Measurements from ENCODE around the gene DPM2. TPM values are rescaled to one million over a fixed set of nuclear protein-coding genes. Genes with fewer than 3 reads are reported as not detected.

Gene DPM2
- total RNA-seq, 1 experiment from 2014 or later = 56.1 TPM

DNA sequence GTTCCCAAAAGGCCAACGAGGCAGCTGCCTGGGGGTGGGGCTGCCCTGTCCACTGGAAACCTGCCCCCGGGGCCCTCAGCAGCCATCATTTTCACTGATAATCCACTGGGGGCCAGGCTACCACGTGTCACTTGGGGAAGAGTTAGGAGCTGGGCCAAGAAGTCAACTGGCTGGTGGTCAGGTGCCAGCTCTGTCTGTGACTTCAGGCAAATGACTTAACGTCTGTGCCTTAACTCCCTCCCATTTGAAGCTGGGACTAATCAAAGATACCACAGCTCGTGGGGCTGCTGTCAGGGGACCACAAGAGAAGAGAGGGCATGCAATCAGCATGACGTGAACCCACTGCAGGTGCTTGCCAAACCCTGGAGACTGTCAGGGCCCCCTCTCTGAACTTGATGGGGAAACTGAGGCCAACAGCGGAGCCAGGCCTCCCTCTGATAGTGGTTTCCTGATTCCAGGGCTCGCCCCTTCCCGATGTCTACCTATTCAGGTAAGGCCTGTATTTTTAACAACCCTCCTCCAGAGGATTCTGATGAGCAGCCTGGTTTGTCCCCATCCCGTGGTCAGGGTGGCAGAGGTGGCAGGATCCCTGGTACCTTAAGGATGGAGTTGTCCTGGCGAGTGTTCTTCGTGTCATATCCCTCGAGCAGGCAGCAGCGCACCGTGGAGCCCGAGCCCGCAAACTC is 12.3 kb upstream of the DPM2 start (continued):
- TF ChIP-seq ZNF512 (CRISPR knock-in tag; IDR thresholded peaks at IDR 0.05; ENCODE audit: borderline replicate concordance) = no peak

- Mint-ChIP-seq H3K27ac (peak overlapping the region; percentile 17; the same call in 1 of the 2 replicates), H3K36me3 (peaks cover 5% of the 10 kb centered on the region; the same call in 1 of the 2 replicates), H3K27me3 (ENCODE audit: low read depth) (no peaks in the 10 kb centered on the region), H3K4me3 (no peak overlapping the region), H3K9me3 (no peaks in the 10 kb centered on the region), H3K4me1 (peaks cover 6% of the 10 kb centered on the region)
- no peak for DNase-seq (ENCODE audit: low spot score)
- CTCF ChIA-PET = interaction anchor here (0.5 to 1.8 kb wide), 3 partner anchors 86 to 170 kb away, joined by 3 to 5 read pairs (median 4); no protein-coding TSS in a partner anchor
- POLR2A ChIA-PET = no interaction called here
- TF ChIP-seq KAT7 (CRISPR knock-in tag; IDR thresholded peaks at IDR 0.05; ENCODE audit: borderline replicate concordance) = no peak
- TF ChIP-seq PRRX2 (CRISPR knock-in tag; IDR thresholded peaks at IDR 0.05) = no peak
- TF ChIP-seq GABPB1 (CRISPR knock-in tag; IDR thresholded peaks at IDR 0.05) = no peak
- TF ChIP-seq, protein P1, sequence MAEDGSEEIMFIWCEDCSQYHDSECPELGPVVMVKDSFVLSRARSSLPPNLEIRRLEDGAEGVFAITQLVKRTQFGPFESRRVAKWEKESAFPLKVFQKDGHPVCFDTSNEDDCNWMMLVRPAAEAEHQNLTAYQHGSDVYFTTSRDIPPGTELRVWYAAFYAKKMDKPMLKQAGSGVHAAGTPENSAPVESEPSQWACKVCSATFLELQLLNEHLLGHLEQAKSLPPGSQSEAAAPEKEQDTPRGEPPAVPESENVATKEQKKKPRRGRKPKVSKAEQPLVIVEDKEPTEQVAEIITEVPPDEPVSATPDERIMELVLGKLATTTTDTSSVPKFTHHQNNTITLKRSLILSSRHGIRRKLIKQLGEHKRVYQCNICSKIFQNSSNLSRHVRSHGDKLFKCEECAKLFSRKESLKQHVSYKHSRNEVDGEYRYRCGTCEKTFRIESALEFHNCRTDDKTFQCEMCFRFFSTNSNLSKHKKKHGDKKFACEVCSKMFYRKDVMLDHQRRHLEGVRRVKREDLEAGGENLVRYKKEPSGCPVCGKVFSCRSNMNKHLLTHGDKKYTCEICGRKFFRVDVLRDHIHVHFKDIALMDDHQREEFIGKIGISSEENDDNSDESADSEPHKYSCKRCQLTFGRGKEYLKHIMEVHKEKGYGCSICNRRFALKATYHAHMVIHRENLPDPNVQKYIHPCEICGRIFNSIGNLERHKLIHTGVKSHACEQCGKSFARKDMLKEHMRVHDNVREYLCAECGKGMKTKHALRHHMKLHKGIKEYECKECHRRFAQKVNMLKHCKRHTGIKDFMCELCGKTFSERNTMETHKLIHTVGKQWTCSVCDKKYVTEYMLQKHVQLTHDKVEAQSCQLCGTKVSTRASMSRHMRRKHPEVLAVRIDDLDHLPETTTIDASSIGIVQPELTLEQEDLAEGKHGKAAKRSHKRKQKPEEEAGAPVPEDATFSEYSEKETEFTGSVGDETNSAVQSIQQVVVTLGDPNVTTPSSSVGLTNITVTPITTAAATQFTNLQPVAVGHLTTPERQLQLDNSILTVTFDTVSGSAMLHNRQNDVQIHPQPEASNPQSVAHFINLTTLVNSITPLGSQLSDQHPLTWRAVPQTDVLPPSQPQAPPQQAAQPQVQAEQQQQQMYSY (CRISPR knock-in tag; IDR thresholded peaks at IDR 0.05) = no peak
- TF ChIP-seq HMGXB4 (CRISPR knock-in tag; IDR thresholded peaks at IDR 0.05) = no peak
- no peak for ATAC-seq
Measured at GRCh38 chr9:127947841-127948710, 10.4 kb upstream of the DPM2 start.

DNA sequence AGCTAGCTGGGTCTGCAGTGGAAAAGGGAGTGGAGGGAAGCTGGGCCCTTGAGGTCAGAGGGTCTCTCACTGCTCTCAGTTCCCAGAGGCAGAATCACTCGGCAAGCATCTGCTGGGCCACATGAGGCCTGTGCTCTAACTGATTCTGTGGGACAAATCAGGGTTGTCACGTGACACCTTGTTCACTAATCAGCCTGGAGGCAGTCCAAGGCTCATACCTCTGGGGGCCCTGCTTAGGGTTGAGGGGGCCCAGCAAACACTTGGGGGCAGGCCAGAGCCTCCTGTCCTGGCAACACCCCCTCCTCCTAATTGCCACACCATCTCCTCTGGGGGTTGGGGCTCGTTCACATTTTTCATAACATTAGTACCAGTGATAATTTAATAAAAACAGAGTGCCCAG is 9.1 kb upstream of the DPM2 start:
- no peak for ATAC-seq
- no peak for DNase-seq (ENCODE audit: low spot score)
- H3K9me3 Mint-ChIP-seq = no peaks in the 10 kb centered on the region
- TF ChIP-seq ZNF671 (CRISPR knock-in tag; IDR thresholded peaks at IDR 0.05) (no peak), CREB1 (CRISPR knock-in tag; IDR thresholded peaks at IDR 0.05) (no peak), ZNF425 (CRISPR knock-in tag; conservative IDR thresholded peaks at IDR 0.05) (no peak), SMAD4 (CRISPR knock-in tag; IDR thresholded peaks at IDR 0.05) (no peak), ZBTB21 (CRISPR knock-in tag; IDR thresholded peaks at IDR 0.05; ENCODE audit: borderline replicate concordance) (no peak), MYBL2 (CRISPR knock-in tag; IDR thresholded peaks at IDR 0.05) (no peak), USF2 (CRISPR knock-in tag; IDR thresholded peaks at IDR 0.05) (0 out of 2 replicates have a peak, but pooled peaks have one; percentile 32)
- peaks cover 5% of the 10 kb centered on the region; the same call in 1 of the 2 replicates for H3K36me3 Mint-ChIP-seq
- no peak overlapping the region for H3K4me3 Mint-ChIP-seq
- peak overlapping the region; percentile 60; the same call in 1 of the 2 replicates for H3K27ac Mint-ChIP-seq
- H3K4me1 Mint-ChIP-seq = peaks cover 20% of the 10 kb centered on the region
- no peaks in the 10 kb centered on the region for H3K27me3 Mint-ChIP-seq (ENCODE audit: low read depth)
- ChIA-PET CTCF (interaction anchor here (1.3 to 1.4 kb wide), 2 partner anchors 9 to 171 kb away, joined by 4 to 5 read pairs; no protein-coding TSS in a partner anchor), POLR2A (no interaction called here)
